Caco-2 (cell line): ENCODE measurements around the gene HELZ. TPM values are rescaled to one million over a fixed set of nuclear protein-coding genes. Genes with fewer than 3 reads are reported as not detected.

ENCODE experiments used
- BruUV-seq: library from RNA; stranded (reverse); fragments of 400-500 nt; replicated peaks from 2 replicates; lab custom pipeline; 2021; lab: Mats Ljungman, UMichigan
- CTCF ChIA-PET: fragments of 300-600 bp; sonication (Branson Sonifier 250); formaldehyde crosslinking; loops from one replicate; lab custom pipeline; 2022; ENCODE audit warnings: antibody characterized with exemption; lab: Charles Lee
- POLR2A ChIA-PET: fragments of 300-600 bp; sonication (Branson Sonifier 250); formaldehyde crosslinking; loops from one replicate; lab custom pipeline; 2022; ENCODE audit warnings: antibody characterized with exemption; lab: Charles Lee
- DNase-seq, 2 experiments: peaks; one replicate each; pipeline versions ENCODE4 v3.0.0 to v3.0.0-alpha.2; 2020 to 2022
- H3K27me3 ChIP-seq: replicated peaks from 2 replicates; pipeline ENCODE4 v1.6.0; 2011; ENCODE audit warnings: low read length; ENCODE audit not compliant: control insufficient read depth, insufficient read depth
- H3K36me3 ChIP-seq: 2 replicates; pipeline ENCODE4 v1.5.1; 2011; ENCODE audit warnings: low read length; ENCODE audit not compliant: control insufficient read depth, insufficient read depth
- H3K4me1 ChIP-seq: fragments of 250-450 bp; sonication (Bioruptor Pico); 2 replicates; pipeline ENCODE4 v1.5.1; 2020; ENCODE audit warnings: mild to moderate bottlenecking
- H3K4me3 ChIP-seq: 2 replicates; pipeline ENCODE4 v1.5.1; 2011; ENCODE audit warnings: low read depth, mild to moderate bottlenecking, control low read depth, low read length
- H3K9me3 ChIP-seq: fragments of 250-450 bp; sonication (Bioruptor Pico); 2 replicates; pipeline ENCODE4 v1.5.1; 2020; ENCODE audit warnings: mild to moderate bottlenecking, moderate library complexity
- H3K27ac Mint-ChIP-seq: one replicate; pipeline ENCODE4 v1.8.0; 2022; ENCODE audit warnings: mixed read lengths; ENCODE audit not compliant: unreplicated experiment
- H3K27me3 Mint-ChIP-seq: one replicate; pipeline ENCODE4 v1.8.0; 2022; ENCODE audit warnings: mixed read lengths; ENCODE audit not compliant: insufficient read depth, unreplicated experiment
- H3K36me3 Mint-ChIP-seq: one replicate; pipeline ENCODE4 v1.8.0; 2022; ENCODE audit warnings: mild to moderate bottlenecking, mixed read lengths; ENCODE audit not compliant: insufficient read depth, unreplicated experiment
- H3K4me1 Mint-ChIP-seq: one replicate; pipeline ENCODE4 v1.8.0; 2022; ENCODE audit warnings: low read depth, mixed read lengths; ENCODE audit not compliant: unreplicated experiment
- H3K4me3 Mint-ChIP-seq: one replicate; pipeline ENCODE4 v1.8.0; 2022; ENCODE audit warnings: mild to moderate bottlenecking, moderate library complexity, mixed read lengths; ENCODE audit not compliant: unreplicated experiment
- H3K9me3 Mint-ChIP-seq: one replicate; pipeline ENCODE4 v1.8.0; 2022; ENCODE audit warnings: mixed read lengths; ENCODE audit not compliant: unreplicated experiment
- intact Hi-C: fragments of 100-400 bp; cut with micrococcal nuclease; formaldehyde crosslinking; loops from one replicate; pipeline ENCODE4 v1.10.0; 2022; ENCODE audit not compliant: unreplicated experiment
- total RNA-seq: library from RNA; stranded (reverse); gene quantifications from 2 replicates; pipeline ENCODE4 v1.2.3, GENCODE V29; 2022
- TF ChIP-seq, protein P1 (sequence below), 2 experiments: fragments of 200-600 bp in 1 of 2; IDR thresholded peaks; 1 replicate in 1 of 2; 2 replicates in 1 of 2; pipeline versions ENCODE4 v1.5.1 to v1.8.0; 2011 to 2022; ENCODE audit warnings: antibody characterized with exemption in 1 of 2, control low read depth in 1 of 2, inconsistent platforms in 1 of 2, low read depth in 1 of 2, low read length in 1 of 2, mild to moderate bottlenecking in 1 of 2, moderate library complexity in 1 of 2; ENCODE audit not compliant: insufficient read depth in 1 of 2, severe bottlenecking in 1 of 2, unreplicated experiment in 1 of 2

The HELZ gene
- total RNA-seq, 1 experiment from 2014 or later = 63.8 TPM

DNA sequence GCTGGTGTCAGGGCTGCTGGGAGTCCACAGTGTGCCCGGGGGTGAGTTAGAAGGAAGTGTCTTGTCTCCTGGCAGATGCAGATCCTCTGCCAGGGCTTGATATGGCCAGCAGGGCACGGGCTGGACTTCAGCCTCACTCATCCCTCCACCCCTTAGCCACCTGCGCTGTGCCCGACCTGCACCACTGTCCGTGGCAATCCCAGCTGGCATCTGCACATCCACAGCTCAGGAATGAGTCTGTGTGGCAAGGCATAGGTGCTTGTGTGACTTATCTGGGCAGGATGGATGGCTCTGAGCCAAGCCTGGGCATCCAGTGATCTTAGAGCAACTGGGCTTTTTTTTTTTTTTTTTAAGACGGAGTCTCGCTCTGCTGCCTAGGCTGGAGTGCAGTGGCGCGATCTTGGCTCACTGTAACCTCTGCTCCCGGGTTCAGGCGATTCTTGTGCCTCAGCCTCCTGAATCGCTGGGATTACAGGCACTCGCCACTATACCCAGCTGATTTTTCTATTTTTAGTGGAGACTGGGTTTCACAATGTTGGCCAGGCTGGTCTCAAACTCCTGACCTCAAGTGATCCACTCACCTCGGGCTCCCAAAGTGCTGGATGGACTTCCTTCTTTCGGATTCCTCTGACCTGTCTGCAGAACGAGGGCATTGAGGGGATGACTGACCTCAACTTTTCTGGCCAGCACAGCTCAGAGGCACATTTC, 223.1 kb downstream of the HELZ start:
- CTCF ChIA-PET = no interaction called here
- H3K4me1 Mint-ChIP-seq = peaks cover 14% of the 10 kb centered on the region
- no peaks in the 10 kb centered on the region for H3K9me3 Mint-ChIP-seq
- no peaks in the 10 kb centered on the region for H3K27me3 ChIP-seq
- TF ChIP-seq, protein P1, sequence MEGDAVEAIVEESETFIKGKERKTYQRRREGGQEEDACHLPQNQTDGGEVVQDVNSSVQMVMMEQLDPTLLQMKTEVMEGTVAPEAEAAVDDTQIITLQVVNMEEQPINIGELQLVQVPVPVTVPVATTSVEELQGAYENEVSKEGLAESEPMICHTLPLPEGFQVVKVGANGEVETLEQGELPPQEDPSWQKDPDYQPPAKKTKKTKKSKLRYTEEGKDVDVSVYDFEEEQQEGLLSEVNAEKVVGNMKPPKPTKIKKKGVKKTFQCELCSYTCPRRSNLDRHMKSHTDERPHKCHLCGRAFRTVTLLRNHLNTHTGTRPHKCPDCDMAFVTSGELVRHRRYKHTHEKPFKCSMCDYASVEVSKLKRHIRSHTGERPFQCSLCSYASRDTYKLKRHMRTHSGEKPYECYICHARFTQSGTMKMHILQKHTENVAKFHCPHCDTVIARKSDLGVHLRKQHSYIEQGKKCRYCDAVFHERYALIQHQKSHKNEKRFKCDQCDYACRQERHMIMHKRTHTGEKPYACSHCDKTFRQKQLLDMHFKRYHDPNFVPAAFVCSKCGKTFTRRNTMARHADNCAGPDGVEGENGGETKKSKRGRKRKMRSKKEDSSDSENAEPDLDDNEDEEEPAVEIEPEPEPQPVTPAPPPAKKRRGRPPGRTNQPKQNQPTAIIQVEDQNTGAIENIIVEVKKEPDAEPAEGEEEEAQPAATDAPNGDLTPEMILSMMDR (IDR thresholded peaks at IDR 0.05; ENCODE audit: insufficient read depth in 1 of 2, low read depth in 1 of 2, low read length in 1 of 2, severe bottlenecking in 1 of 2, unreplicated experiment in 1 of 2) = no peak
- no peak overlapping the region for H3K4me3 Mint-ChIP-seq
- no peaks in the 10 kb centered on the region for H3K27me3 Mint-ChIP-seq
- H3K9me3 ChIP-seq = no peaks in the 10 kb centered on the region
- no peak for DNase-seq
- POLR2A ChIA-PET = no interaction called here
- H3K4me3 ChIP-seq = no peak overlapping the region
- no TSS peak for BruUV-seq
- H3K36me3 Mint-ChIP-seq = no peaks in the 10 kb centered on the region
- H3K4me1 ChIP-seq = peaks cover 19% of the 10 kb centered on the region
- no peaks in the 10 kb centered on the region for H3K36me3 ChIP-seq
- no peak overlapping the region for H3K27ac Mint-ChIP-seq
- intact Hi-C loops = no loop called here

DNA sequence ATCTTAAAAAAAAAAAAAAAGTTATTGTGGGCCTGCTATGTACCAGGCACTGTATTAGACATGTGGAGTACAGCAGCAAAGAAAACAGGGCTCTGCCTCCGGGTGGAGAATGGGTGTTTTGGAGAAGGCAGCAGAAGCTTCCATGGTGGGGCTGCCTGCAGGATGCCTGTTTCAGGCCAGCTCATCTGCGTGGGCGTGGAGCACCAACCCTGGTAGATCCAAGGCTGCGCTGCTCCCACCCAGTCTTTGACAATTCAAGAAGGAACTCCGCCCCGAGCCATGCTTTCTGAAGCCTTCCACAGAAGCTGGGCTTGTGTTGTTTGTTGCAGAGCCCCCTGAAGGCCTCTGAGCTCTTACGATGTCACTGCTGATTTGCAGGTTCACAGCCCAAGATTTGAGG, 223.8 kb downstream of the HELZ start:
- H3K9me3 Mint-ChIP-seq = no peaks in the 10 kb centered on the region
- no peaks in the 10 kb centered on the region for H3K27me3 Mint-ChIP-seq
- H3K27ac Mint-ChIP-seq = no peak overlapping the region
- H3K36me3 Mint-ChIP-seq = no peaks in the 10 kb centered on the region
- ChIA-PET CTCF (no interaction called here), POLR2A (no interaction called here)
- H3K4me1 Mint-ChIP-seq = peaks cover 14% of the 10 kb centered on the region
- intact Hi-C loops = no loop called here
- H3K36me3 ChIP-seq = no peaks in the 10 kb centered on the region
- peaks cover 14% of the 10 kb centered on the region for H3K4me1 ChIP-seq
- BruUV-seq = no TSS peak
- no peak for DNase-seq
- no peaks in the 10 kb centered on the region for H3K27me3 ChIP-seq
- TF ChIP-seq, protein P1 (IDR thresholded peaks at IDR 0.05; ENCODE audit: insufficient read depth in 1 of 2, low read depth in 1 of 2, low read length in 1 of 2, severe bottlenecking in 1 of 2, unreplicated experiment in 1 of 2) = no peak
- no peaks in the 10 kb centered on the region for H3K9me3 ChIP-seq
- H3K4me3 Mint-ChIP-seq = no peak overlapping the region
- no peak overlapping the region for H3K4me3 ChIP-seq

Other genes starting within 250 kb of the HELZ start
- gene CACNG1, start 200.6 kb downstream of the HELZ start, total RNA-seq = not detected in 2 replicates
- 84.4 and 94.0 TPM in 2 replicates for gene PSMD12, start 121.4 kb upstream of the HELZ start, total RNA-seq
- gene PITPNC1, start 132.1 kb upstream of the HELZ start, total RNA-seq = 3.1 and 4.2 TPM in 2 replicates